Liver (tissue), 3 donors: ENCODE data around the gene RYR2.

ENCODE experiments used
- JUND ChIP-seq, 2 donors: IDR thresholded peaks; 2 replicates each; pipeline ENCODE4 v1.6.1; 2016; ENCODE audit warnings: antibody characterized with exemption in 2 of 2
- RAD21 ChIP-seq, 2 donors: IDR thresholded peaks; 2 replicates each; pipeline ENCODE4 v1.6.1; 2016; ENCODE audit warnings: antibody characterized with exemption in 2 of 2, mild to moderate bottlenecking in 2 of 2
- TAF1 ChIP-seq: conservative IDR thresholded peaks from 2 replicates; pipeline ENCODE4 v1.6.1; 2016; ENCODE audit warnings: antibody characterized with exemption, mild to moderate bottlenecking
- TF ChIP-seq, protein P1 (sequence below): IDR thresholded peaks from 2 replicates; pipeline ENCODE4 v1.6.1; 2016; ENCODE audit warnings: antibody characterized with exemption, mild to moderate bottlenecking
- TF ChIP-seq, protein P2 (sequence below): fragments of 150-350 bp; IDR thresholded peaks from 2 replicates; pipeline ENCODE4 v1.5.1; 2017; ENCODE audit warnings: improper control_type of control experiment, low read depth, low read length; ENCODE audit not compliant: missing input control
- donor health status: healthy.
- donor health status: healthy.

- TF ChIP-seq, protein P1, sequence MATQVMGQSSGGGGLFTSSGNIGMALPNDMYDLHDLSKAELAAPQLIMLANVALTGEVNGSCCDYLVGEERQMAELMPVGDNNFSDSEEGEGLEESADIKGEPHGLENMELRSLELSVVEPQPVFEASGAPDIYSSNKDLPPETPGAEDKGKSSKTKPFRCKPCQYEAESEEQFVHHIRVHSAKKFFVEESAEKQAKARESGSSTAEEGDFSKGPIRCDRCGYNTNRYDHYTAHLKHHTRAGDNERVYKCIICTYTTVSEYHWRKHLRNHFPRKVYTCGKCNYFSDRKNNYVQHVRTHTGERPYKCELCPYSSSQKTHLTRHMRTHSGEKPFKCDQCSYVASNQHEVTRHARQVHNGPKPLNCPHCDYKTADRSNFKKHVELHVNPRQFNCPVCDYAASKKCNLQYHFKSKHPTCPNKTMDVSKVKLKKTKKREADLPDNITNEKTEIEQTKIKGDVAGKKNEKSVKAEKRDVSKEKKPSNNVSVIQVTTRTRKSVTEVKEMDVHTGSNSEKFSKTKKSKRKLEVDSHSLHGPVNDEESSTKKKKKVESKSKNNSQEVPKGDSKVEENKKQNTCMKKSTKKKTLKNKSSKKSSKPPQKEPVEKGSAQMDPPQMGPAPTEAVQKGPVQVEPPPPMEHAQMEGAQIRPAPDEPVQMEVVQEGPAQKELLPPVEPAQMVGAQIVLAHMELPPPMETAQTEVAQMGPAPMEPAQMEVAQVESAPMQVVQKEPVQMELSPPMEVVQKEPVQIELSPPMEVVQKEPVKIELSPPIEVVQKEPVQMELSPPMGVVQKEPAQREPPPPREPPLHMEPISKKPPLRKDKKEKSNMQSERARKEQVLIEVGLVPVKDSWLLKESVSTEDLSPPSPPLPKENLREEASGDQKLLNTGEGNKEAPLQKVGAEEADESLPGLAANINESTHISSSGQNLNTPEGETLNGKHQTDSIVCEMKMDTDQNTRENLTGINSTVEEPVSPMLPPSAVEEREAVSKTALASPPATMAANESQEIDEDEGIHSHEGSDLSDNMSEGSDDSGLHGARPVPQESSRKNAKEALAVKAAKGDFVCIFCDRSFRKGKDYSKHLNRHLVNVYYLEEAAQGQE = no peak
- TF ChIP-seq, protein P2, sequence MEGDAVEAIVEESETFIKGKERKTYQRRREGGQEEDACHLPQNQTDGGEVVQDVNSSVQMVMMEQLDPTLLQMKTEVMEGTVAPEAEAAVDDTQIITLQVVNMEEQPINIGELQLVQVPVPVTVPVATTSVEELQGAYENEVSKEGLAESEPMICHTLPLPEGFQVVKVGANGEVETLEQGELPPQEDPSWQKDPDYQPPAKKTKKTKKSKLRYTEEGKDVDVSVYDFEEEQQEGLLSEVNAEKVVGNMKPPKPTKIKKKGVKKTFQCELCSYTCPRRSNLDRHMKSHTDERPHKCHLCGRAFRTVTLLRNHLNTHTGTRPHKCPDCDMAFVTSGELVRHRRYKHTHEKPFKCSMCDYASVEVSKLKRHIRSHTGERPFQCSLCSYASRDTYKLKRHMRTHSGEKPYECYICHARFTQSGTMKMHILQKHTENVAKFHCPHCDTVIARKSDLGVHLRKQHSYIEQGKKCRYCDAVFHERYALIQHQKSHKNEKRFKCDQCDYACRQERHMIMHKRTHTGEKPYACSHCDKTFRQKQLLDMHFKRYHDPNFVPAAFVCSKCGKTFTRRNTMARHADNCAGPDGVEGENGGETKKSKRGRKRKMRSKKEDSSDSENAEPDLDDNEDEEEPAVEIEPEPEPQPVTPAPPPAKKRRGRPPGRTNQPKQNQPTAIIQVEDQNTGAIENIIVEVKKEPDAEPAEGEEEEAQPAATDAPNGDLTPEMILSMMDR = no peak
- TF ChIP-seq TAF1 = no peak
- TF ChIP-seq JUND (IDR thresholded peaks at IDR 0.05) = no peak
- no peak for TF ChIP-seq RAD21 (IDR thresholded peaks at IDR 0.05)
These were observed 49.7 kb downstream of the RYR2 start for GRCh38 chr1:237091691-237092090.
